ENCODE measurements around the gene RAB4B. TPM values are rescaled to one million over a fixed set of nuclear protein-coding genes. Genes with fewer than 3 reads are reported as not detected.
"Not testable (repeated sequence)": the region's sequence is repeated elsewhere in the genome, so short reads cannot be mapped to it uniquely, and the experiment has no call there.

RAB4B gene
- total and polyA plus RNA-seq, 9 donors = 6.5 to 32.9 (median 18.9) TPM

DNA sequence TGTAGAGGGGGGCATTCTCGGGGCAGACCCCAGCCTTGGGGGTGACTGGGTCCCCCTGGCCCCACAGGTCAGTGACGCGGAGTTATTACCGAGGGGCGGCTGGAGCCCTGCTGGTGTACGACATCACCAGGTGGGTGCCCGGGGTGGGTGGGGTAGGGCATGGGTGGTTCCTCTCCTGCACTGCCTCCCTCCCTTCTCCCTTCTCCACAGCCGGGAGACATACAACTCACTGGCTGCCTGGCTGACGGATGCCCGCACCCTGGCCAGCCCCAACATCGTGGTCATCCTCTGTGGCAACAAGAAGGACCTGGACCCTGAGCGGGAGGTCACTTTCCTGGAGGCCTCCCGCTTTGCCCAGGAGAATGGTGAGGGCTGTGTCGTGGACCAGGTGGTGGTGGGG is 5.7 kb downstream of the RAB4B start:
- H3K4me3 ChIP-seq = no peak overlapping the region
- WGBS, 3 donors = 86 to 89% (median 87%) methylated on average over 11 to 14 of the region's 14 CpGs
- TF ChIP-seq, protein P1, sequence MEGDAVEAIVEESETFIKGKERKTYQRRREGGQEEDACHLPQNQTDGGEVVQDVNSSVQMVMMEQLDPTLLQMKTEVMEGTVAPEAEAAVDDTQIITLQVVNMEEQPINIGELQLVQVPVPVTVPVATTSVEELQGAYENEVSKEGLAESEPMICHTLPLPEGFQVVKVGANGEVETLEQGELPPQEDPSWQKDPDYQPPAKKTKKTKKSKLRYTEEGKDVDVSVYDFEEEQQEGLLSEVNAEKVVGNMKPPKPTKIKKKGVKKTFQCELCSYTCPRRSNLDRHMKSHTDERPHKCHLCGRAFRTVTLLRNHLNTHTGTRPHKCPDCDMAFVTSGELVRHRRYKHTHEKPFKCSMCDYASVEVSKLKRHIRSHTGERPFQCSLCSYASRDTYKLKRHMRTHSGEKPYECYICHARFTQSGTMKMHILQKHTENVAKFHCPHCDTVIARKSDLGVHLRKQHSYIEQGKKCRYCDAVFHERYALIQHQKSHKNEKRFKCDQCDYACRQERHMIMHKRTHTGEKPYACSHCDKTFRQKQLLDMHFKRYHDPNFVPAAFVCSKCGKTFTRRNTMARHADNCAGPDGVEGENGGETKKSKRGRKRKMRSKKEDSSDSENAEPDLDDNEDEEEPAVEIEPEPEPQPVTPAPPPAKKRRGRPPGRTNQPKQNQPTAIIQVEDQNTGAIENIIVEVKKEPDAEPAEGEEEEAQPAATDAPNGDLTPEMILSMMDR (IDR thresholded peaks at IDR 0.05) = no peak
- no peak for TF ChIP-seq EP300 (IDR thresholded peaks at IDR 0.05)
- no peak for TF ChIP-seq POLR2A (IDR thresholded peaks at IDR 0.05)
- no peaks in the 10 kb centered on the region for H3K36me3 ChIP-seq
- no peak overlapping the region for H3K27ac ChIP-seq
- DNase-seq = no peak
- intact Hi-C loops (cut with DNase I) = no loop called here
- H3K4me1 ChIP-seq (ENCODE audit: insufficient read depth) = peaks cover 2% of the 10 kb centered on the region
- no peaks in the 10 kb centered on the region for H3K27me3 ChIP-seq
- no peaks in the 10 kb centered on the region for H3K9me3 ChIP-seq

DNA sequence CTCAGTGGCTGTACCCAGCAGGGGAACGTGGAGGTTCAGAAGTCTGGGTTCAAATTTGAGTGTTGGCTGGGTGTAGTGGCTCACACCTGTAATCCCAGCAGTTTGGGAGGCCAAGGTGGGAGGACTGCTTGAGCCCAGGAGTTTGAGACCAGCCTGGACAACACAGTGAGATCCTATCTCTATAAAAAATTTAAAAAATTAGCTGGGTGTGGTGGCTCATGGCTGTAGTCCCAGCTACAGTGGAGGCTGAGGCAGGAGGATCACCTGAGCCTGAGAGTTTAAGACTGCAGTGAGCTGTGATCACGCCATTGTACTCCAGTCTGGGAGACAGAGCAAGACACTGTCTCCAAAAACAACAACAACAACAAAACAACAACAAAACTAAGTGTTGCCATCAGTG is 6.1 kb downstream of the RAB4B start:
- intact Hi-C loops (cut with DNase I); H3K27ac ChIP-seq; H3K27me3 ChIP-seq; H3K36me3 ChIP-seq; H3K4me3 ChIP-seq; H3K9me3 ChIP-seq; DNase-seq; H3K4me1 ChIP-seq (ENCODE audit: insufficient read depth): not testable (repeated sequence)
- WGBS, 3 donors = 91 to 99% (median 95%) methylated on average over 2 of the region's 2 CpGs

DNA sequence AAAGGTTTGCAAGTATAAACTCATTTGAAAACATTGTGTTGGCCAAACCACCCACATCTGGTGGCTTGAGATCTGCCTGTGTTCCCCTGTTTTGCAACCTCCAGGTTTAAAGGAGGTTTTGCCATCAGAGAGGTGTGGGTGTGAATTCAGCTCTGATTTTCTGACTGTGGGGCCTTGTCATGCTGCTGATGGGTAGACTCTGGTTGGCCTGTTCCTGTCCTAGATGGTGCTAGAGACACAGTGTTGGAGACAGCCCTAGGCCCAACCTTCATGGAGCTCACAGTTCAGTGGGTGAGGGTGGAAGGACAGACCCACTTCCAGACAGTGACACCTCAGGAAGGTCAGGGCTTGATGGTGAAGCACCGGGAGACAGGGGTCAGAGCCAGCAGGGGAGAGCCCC is 7.5 kb downstream of the RAB4B start:
- WGBS, 3 donors = 21 to 26% (median 22%) methylated on average over 1 of the region's 1 CpG
- Histone ChIP-seq H3K4me1 (ENCODE audit: insufficient read depth) (no peaks in the 10 kb centered on the region), H3K27me3 (no peaks in the 10 kb centered on the region), H3K27ac (no peak overlapping the region), H3K4me3 (no peak overlapping the region), H3K9me3 (no peaks in the 10 kb centered on the region), H3K36me3 (no peaks in the 10 kb centered on the region)
- TF ChIP-seq, protein P1 (IDR thresholded peaks at IDR 0.05) = no peak
- no peak for TF ChIP-seq EP300 (IDR thresholded peaks at IDR 0.05)
- no peak for DNase-seq
- intact Hi-C loops (cut with DNase I) = no loop called here

DNA sequence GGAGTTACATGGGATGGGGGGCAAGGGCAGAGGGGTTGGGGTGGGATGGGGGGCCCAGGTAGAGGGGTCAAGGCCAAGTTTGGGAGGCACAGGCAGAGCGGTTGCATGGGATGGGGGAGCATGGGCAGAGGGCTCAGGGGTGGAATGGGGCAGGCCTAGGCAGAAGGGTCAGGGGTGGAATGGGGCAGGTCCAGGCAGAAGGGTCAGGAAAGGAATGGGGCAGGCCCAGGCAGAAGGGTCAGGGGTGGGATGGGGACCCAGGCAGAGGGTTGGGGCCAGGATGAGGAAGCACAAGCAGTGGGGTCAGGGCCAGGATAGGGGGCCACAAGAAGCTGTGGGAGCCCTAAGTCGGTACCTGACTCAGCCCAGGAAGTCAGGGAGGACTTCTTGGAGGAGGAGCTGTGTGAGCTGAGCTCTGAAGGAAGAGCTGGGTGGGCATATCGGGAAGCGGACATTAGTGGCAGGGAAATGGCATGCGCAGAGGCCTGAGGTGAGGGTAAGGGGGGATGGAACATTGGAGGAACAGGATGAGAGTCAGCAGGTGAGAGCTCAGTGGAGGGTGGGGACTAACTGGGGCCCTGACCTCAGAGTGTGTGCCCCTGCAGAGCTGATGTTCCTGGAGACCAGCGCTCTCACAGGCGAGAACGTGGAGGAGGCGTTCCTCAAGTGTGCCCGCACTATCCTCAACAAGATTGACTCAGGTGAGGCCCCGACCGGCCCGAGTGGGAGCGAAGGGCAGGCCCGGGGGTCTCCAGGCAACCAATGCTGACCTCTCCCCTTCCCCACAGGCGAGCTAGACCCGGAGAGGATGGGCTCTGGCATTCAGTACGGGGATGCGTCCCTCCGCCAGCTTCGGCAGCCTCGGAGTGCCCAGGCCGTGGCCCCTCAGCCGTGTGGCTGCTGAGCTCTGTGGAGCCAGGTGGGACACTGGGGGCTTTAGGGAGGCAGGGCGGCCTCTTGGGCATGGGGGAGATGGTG is 8.3 kb downstream of the RAB4B start:
- intact Hi-C loops (cut with DNase I) = no loop called here
- no peaks in the 10 kb centered on the region for H3K36me3 ChIP-seq
- no peak overlapping the region for H3K4me3 ChIP-seq
- no peaks in the 10 kb centered on the region for H3K27me3 ChIP-seq
- TF ChIP-seq POLR2A (IDR thresholded peaks at IDR 0.05) (no peak), EP300 (IDR thresholded peaks at IDR 0.05) (no peak)
- WGBS, 3 donors = 82 to 90% (median 84%) methylated on average over 20 to 25 of the region's 25 CpGs
- H3K27ac ChIP-seq = no peak overlapping the region
- no peak for DNase-seq
- H3K9me3 ChIP-seq = no peaks in the 10 kb centered on the region
- no peaks in the 10 kb centered on the region for H3K4me1 ChIP-seq (ENCODE audit: insufficient read depth)

DNA sequence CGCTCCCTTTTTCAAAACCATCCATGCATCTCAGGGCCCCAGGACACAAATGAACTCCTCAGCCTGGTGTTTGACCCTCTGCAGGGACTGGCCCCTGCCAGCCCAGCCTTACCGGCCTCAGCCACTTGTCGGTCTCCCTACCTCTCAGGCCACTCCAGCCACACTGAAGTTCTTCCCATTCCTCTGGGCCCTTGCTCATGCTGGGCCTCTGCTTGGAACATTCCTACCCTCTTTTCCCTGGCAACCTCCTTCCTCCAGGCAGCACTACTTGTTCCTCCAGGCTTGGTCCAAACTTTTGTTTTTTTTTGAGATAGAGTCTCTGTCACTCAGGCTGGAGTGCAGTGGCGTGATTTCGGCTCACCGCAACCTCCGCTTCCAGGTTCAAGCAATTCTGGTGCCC is 13.3 kb downstream of the RAB4B start:
- TF ChIP-seq, protein P1 (IDR thresholded peaks at IDR 0.05) = no peak
- TF ChIP-seq EP300 (IDR thresholded peaks at IDR 0.05) (no peak), POLR2A (IDR thresholded peaks at IDR 0.05) (no peak)
- intact Hi-C loops (cut with DNase I) = no loop called here
- 77 to 90% (median 79%) methylated on average over 7 of the region's 7 CpGs for WGBS, 3 donors
- no peaks in the 10 kb centered on the region for H3K36me3 ChIP-seq
- no peak overlapping the region for H3K27ac ChIP-seq
- H3K4me1 ChIP-seq (ENCODE audit: insufficient read depth) = no peaks in the 10 kb centered on the region
- no peak for DNase-seq
- H3K27me3 ChIP-seq = no peaks in the 10 kb centered on the region
- H3K4me3 ChIP-seq = no peak overlapping the region
- H3K9me3 ChIP-seq = no peaks in the 10 kb centered on the region
